Upper lobe of right lung (tissue), 1 donor: ENCODE results near the gene ATP2A1. TPM values are rescaled to one million over a fixed set of nuclear protein-coding genes. Genes with fewer than 3 reads are reported as not detected.

Experiments used
- ATAC-seq: fragments of 200-7000 bp; cut with Tn5 transposase; one replicate; pipeline ENCODE4 v1.9.1; 2020; ENCODE audit warnings: mild to moderate bottlenecking, moderate library complexity
- DNase-seq: peaks from one replicate; pipeline ENCODE4 v3.0.0-alpha.2; 2020
- H3K27ac ChIP-seq: fragments of 200-600 bp; one replicate; pipeline ENCODE4 v1.8.0; 2022
- H3K27me3 ChIP-seq: fragments of 200-600 bp; one replicate; pipeline ENCODE4 v1.8.0; 2022; ENCODE audit warnings: mild to moderate bottlenecking
- H3K36me3 ChIP-seq: fragments of 200-600 bp; one replicate; pipeline ENCODE4 v1.8.0; 2022
- H3K4me1 ChIP-seq: fragments of 200-600 bp; one replicate; pipeline ENCODE4 v1.8.0; 2022
- H3K4me3 ChIP-seq: fragments of 200-600 bp; one replicate; pipeline ENCODE4 v1.8.0; 2022; ENCODE audit warnings: mild to moderate bottlenecking
- H3K9me3 ChIP-seq: fragments of 200-600 bp; one replicate; pipeline ENCODE4 v1.8.0; 2022
- CTCF ChIP-seq: fragments of 200-600 bp; IDR thresholded peaks from one replicate; pipeline ENCODE4 v1.8.0; 2022; ENCODE audit warnings: antibody characterized with exemption
- intact Hi-C: fragments of 100-400 bp; cut with DNase I; formaldehyde crosslinking; loops from one replicate; pipeline ENCODE4 v1.11.0; 2022
- total RNA-seq: library from RNA; stranded (reverse); fragmentation: NEBNext Ultra II Directional; extraction: Animal tissue kit (Norgen Biotek cat#: 25700); gene quantifications from one replicate; pipeline ENCODE4 v1.2.1, GENCODE V29; 2021
- donor health status: DM: no; HTN: yes; CAD: no; lungs with severe emphysema.

The ATP2A1 gene
- total RNA-seq, 1 donor from 2014 or later: 0.46 TPM

GRCh38 chr16:28839899-28840298, 38.4 kb upstream of the ATP2A1 start:
- intact Hi-C loops: no loop called here
- no peaks in the 10 kb centered on the region for H3K27me3 ChIP-seq
- no peak overlapping the region for H3K27ac ChIP-seq
- no peaks in the 10 kb centered on the region for H3K9me3 ChIP-seq
- no peak for TF ChIP-seq CTCF
- ATAC-seq (no peak), DNase-seq (no peak)
- peaks cover 2% of the 10 kb centered on the region for H3K4me1 ChIP-seq
- H3K4me3 ChIP-seq: no peak overlapping the region
- H3K36me3 ChIP-seq: peaks cover 74% of the 10 kb centered on the region

- ATAC-seq (no peak), DNase-seq (no peak)
- H3K4me1 ChIP-seq: peaks cover 16% of the 10 kb centered on the region
- peaks cover 47% of the 10 kb centered on the region for H3K36me3 ChIP-seq
- intact Hi-C loops: no loop called here
- TF ChIP-seq CTCF: no peak
- no peaks in the 10 kb centered on the region for H3K9me3 ChIP-seq
- no peak overlapping the region for H3K27ac ChIP-seq
- H3K27me3 ChIP-seq: no peaks in the 10 kb centered on the region
- H3K4me3 ChIP-seq: no peak overlapping the region
Observed at GRCh38 chr16:28842696-28843095, 35.6 kb upstream of the ATP2A1 start.

GRCh38 chr16:28843766-28844165, 34.5 kb upstream of the ATP2A1 start:
- Histone ChIP-seq H3K4me1 (peaks cover 16% of the 10 kb centered on the region), H3K36me3 (peaks cover 42% of the 10 kb centered on the region), H3K4me3 (no peak overlapping the region), H3K27ac (no peak overlapping the region), H3K9me3 (no peaks in the 10 kb centered on the region), H3K27me3 (no peaks in the 10 kb centered on the region)
- TF ChIP-seq CTCF: no peak
- ATAC-seq (no peak), DNase-seq (no peak)
- intact Hi-C loops: no loop called here

GRCh38 chr16:28844226-28844885, 33.9 kb upstream of the ATP2A1 start:
- no peaks in the 10 kb centered on the region for H3K27me3 ChIP-seq
- TF ChIP-seq CTCF: no peak
- H3K27ac ChIP-seq: no peak overlapping the region
- intact Hi-C loops: no loop called here
- H3K36me3 ChIP-seq: peaks cover 42% of the 10 kb centered on the region
- peaks cover 16% of the 10 kb centered on the region for H3K4me1 ChIP-seq
- H3K4me3 ChIP-seq: no peak overlapping the region
- H3K9me3 ChIP-seq: no peaks in the 10 kb centered on the region
- no peak for DNase-seq
- ATAC-seq: no peak

GRCh38 chr16:28845293-28845692, 33.0 kb upstream of the ATP2A1 start:
- H3K27ac ChIP-seq: peak overlapping the region; percentile 89
- ATAC-seq: peak; percentile 25
- TF ChIP-seq CTCF: no peak
- no peaks in the 10 kb centered on the region for H3K9me3 ChIP-seq
- peaks cover 16% of the 10 kb centered on the region for H3K4me1 ChIP-seq
- no peak for DNase-seq
- H3K36me3 ChIP-seq: peaks cover 42% of the 10 kb centered on the region
- intact Hi-C loops: no loop called here
- H3K4me3 ChIP-seq: peak overlapping the region; percentile 76
- no peaks in the 10 kb centered on the region for H3K27me3 ChIP-seq

GRCh38 chr16:28845761-28846079, 32.6 kb upstream of the ATP2A1 start:
- ATAC-seq: no peak
- Histone ChIP-seq H3K4me3 (peak overlapping the region; percentile 76), H3K36me3 (peaks cover 40% of the 10 kb centered on the region), H3K9me3 (no peaks in the 10 kb centered on the region), H3K27me3 (no peaks in the 10 kb centered on the region), H3K27ac (peak overlapping the region; percentile 89), H3K4me1 (peaks cover 16% of the 10 kb centered on the region)
- no peak for TF ChIP-seq CTCF
- DNase-seq: no peak
- intact Hi-C loops: no loop called here
